Endothelial cell of hepatic sinusoid (primary cell): ENCODE data around the gene SMPD4.
"Not testable (repeated sequence)": the region's sequence is repeated elsewhere in the genome, so short reads cannot be mapped to it uniquely, and the experiment has no call there.

Experiments
- in situ Hi-C: cut with HindIII; loops from 2 replicates; pipeline ENCODE4 v1.10.0; 2017; ENCODE audit warnings: low sequenced_read_pairs

The SMPD4 gene, protein sequence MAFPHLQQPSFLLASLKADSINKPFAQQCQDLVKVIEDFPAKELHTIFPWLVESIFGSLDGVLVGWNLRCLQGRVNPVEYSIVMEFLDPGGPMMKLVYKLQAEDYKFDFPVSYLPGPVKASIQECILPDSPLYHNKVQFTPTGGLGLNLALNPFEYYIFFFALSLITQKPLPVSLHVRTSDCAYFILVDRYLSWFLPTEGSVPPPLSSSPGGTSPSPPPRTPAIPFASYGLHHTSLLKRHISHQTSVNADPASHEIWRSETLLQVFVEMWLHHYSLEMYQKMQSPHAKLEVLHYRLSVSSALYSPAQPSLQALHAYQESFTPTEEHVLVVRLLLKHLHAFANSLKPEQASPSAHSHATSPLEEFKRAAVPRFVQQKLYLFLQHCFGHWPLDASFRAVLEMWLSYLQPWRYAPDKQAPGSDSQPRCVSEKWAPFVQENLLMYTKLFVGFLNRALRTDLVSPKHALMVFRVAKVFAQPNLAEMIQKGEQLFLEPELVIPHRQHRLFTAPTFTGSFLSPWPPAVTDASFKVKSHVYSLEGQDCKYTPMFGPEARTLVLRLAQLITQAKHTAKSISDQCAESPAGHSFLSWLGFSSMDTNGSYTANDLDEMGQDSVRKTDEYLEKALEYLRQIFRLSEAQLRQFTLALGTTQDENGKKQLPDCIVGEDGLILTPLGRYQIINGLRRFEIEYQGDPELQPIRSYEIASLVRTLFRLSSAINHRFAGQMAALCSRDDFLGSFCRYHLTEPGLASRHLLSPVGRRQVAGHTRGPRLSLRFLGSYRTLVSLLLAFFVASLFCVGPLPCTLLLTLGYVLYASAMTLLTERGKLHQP

DNA sequence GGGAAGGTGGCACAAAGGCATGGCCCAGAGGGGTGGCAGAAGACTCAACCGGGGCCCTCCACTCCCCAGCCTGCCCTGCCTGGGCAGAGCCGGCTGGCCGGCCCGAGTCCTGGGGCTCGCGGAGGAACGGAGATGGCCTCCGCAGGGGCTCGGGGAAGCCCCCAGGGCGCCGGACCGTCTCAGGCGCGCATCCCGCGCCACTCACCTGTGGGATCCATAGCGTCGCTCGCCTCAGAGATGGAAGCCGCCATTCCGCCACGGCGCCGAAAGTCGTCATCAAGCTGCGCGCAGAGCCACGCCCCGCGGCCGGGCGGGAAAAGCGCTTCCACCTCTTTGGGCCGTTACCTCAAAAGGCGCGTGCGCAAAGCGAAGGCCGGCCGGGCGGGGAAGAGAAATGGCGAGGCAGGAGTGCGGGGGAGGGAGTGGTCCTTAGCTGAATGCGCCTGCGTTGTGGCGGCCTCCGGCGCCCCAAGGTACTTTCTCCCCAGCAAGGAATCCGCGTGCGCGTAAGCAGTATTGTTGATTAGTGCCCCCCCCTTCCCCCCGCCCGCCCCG lies at the start of gene SMPD4:
Gene SMPD4, minus strand, starts transcription at position 278 of the 555 bp plus-strand sequence. CDS start 5,010 bp downstream, outside the sequence.
- in situ Hi-C loops: no loop called here

DNA sequence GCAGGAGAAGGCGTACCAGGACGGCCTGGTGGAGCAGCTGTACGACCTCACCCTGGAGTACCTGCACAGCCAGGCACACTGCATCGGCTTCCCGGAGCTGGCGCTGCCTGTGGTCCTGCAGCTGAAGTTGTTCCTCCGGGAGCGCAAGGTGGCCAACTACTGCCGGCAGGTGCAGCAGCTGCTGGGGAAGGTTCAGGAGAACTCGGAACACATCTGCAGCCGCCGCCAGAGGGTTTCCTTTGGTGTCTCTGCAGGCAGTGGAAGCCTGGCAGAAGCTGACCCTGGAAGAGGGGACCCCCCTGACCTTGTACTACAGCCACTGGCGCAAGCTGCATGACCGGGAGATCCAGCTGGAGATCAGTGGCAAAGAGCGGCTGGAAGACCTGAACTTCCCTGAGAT lies 49.5 kb upstream of the SMPD4 start:
- in situ Hi-C loops: not testable (repeated sequence)

DNA sequence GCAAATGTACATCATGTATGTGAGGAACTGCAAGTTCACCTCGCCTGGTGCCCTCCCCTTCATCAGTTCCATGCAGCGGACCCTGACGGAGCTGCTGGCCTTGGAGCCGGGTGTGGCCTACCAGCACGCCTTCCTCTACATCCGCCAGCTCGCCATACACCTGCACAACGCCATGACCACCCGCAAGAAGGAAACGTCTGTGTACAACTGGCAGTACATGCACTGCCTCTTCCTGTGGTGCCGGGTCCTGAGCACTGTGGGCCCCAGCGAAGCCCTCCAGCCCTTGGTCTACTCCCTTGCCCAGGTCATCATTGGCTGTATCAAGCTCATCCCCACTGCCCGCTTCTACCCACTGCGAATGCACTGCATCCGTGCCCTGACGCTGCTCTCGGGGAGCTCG lies 49.0 kb upstream of the SMPD4 start:
- in situ Hi-C loops: not testable (repeated sequence)

DNA sequence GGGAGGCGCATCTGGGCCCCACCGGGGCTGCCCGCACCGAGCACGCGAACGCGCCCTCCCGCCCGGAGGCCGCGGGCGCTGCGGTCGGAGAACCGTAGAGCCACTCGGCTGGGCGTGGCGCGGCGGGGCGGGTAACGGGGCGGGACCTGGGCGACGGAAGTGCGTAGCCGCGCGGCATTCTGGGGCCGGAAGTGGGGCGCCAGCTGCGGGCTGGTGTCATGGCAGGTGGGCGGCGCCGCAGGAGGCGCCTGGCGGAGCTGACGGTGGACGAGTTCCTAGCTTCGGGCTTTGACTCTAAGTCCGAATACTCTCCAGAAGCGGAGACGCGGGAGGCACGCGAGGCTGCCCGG lies 47.7 kb upstream of the SMPD4 start:
- in situ Hi-C loops: not testable (repeated sequence)

DNA sequence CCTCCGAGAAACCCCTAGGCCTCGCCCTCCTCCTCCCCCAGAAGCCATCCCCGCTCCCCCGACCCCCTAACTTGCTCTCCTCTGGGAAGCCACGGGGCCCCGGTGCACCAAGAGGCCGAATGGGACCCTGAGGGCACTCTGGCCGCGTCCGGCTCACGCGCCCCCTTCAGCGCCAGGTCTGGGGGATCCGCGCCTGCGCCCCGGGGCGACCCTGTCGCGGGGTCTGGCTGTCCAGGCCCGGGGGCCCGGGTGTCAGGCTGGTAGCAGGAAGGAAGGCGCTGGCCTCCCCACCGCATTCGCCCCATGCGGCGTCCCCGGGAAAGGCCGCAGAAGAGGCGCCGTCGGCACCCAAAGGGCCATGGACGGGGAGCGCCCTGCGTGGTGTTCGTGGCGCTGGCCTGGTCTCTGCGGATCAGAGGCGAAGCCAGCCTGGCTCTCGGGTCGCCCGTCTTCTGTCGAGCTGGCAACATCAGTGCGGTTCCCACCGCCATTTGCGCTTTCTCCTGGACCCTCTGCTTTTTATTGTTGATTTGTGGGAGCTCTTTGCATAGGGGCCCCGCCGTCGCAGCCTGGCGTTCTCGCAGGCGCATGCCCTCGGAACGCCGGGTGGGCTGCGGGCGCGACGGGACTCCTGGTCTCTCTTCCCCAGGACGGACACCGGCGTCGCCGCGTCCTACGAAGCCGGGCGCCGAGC lies 47.2 kb upstream of the SMPD4 start:
- in situ Hi-C loops: not testable (repeated sequence)

DNA sequence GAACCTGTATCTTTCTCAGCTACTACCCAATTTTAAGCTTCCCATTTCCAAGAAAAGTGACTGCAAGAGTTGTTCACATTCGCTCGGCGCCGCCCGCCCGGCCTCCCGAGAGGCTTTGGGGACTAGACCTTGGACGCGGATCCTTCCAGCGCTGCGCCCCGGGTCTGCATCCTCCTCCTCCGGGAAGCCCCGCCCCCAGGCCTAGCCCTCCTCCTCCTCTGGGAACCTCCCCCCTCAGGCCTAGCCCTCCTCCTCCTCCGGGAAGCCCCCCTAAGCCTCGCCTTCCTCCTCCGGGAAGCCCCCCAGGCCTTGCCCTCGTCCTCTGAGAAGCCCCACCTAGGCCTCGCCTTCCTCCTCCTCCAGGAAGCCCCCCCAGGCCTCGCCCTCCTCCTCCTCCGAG lies 46.6 kb upstream of the SMPD4 start:
- in situ Hi-C loops: not testable (repeated sequence)

DNA sequence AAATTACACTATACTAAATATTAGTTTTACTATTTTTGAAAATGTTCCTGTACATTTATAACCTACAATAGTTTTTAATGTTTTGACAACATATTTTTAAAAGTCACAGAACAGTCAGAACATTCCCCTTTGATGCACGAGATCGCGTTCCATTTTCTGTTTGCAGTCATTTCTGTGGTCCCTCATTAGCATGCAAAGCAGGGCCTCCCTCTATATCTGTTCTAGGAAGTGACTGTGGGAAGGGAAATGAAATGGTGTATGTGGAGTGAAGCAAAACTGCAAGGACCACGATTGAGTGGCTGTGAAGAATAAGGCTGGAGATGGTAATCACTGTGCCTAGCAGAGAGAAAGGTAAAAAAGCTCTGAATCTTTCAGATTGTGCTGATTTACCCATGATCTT lies 41.1 kb upstream of the SMPD4 start:
- in situ Hi-C loops: not testable (repeated sequence)

DNA sequence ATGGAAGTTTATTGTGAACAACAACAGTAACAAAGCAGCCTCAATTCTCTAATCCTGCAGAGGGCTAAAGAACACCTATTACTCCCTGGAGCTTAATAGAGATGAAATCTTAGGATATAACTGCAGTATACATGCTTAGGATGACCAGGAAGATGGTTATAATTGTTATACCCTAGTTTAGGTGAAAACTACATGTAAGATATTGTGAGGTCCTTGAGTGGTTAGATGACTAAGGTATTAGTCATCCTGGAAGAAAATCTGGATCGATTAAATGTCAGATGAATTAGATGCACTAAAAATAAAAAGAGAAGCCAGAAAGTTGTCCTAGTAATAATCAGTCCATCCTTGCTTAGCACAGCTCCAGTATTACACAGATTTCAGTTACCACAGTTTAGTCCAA lies 39.1 kb upstream of the SMPD4 start:
- in situ Hi-C loops: not testable (repeated sequence)

DNA sequence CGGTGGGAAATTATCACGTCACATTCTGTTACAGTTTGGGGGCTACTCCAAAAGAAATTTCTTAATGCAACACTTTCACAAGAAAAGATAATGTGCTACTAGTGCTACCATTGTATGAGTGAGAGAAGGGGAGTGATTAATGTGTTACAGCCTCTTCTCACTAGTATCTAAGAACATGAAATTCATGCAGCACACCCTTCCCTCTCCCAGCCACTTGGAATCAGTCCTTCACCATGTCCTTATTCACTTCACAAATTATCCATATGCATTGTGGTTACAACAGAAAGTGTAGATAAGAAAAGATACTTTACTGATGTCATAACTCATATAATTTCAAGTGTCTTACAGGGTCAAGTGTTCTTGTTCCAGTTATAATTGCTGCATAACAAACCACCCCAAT lies 37.7 kb upstream of the SMPD4 start:
- in situ Hi-C loops: not testable (repeated sequence)

DNA sequence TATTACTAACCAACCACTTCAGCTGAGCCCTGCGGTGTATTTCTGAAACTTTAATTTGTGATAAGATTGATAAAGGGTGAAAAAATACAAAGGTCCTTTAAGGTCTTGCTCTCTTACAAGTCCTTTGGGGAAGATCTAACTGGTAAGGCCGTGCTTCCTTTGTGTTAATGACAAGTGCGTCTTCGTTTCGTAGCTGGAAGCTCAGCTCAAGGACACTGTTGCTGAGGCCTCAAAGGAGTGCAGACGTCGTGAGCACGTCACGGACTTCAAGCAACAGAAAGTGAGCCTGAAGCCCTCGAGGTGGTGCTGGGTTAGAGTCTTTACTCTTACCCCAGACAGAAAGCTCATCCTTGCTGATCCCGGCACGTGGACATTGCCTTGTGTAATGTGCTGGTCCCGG lies 25.6 kb upstream of the SMPD4 start:
- in situ Hi-C loops: not testable (repeated sequence)

DNA sequence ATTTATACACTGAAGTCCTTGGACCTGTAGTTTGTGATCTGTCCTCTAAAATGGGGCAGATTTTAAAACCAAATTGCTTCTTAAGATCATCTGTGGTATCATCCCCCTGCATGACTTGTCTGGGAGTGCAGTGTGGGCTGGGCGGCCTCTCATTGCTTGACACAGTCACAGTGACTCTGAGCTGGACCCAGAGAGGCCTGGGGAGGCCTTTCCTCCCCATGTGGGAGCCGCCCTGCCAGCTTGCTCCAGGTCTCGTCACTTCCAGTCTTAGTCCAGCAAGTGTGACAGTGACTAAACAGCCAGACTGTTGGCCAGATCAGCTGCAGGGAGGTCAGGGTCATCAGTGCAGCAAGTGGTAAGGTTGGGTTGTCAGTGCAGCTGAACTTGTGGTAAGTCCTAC lies 21.7 kb upstream of the SMPD4 start:
- in situ Hi-C loops: not testable (repeated sequence)

DNA sequence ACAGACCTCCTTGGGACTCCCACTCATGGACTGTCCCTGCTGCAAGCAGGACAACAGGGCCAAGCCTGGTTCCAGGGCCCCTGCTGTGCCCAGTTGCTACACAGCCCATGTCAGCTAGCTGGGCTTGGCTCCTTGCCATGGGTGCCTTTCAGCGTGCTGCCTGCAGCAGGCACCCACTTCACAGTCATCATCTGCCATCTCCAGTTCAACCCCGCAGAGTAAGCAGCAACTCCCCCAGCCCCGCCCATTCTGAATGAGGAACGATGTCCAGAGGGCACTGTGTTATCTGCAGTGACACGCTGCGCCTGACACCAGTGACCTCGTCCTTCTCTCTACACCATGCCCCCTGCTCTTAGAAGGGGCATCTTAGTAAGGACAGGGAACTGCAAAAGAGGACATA lies 21.1 kb upstream of the SMPD4 start:
- in situ Hi-C loops: not testable (repeated sequence)

DNA sequence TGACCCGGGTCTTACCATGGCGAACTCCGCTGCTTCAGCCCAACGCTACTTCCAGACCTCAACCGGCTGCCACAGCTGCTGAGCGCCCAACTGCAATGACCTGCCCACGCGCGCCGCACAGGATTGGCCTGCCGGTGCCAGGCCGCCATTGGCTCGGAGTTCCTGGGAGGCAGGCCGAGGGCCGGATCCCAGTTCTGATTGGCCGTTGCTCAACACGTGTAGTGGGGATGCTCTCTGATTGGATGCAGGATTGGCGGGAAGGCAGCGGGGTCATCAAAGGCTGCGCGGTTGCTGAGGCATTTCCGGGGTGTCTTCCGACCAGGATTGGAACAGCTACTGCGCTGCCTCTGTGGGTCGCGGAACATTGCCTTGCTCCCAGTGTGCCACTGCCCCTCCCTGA lies 16.9 kb upstream of the SMPD4 start, which contains the start of gene TUBA3E:
Gene TUBA3E, minus strand, starts transcription at position 97 of the 400 bp plus-strand sequence. Its CDS starts 79 bp downstream, at position 18.
- in situ Hi-C loops: no loop called here

DNA sequence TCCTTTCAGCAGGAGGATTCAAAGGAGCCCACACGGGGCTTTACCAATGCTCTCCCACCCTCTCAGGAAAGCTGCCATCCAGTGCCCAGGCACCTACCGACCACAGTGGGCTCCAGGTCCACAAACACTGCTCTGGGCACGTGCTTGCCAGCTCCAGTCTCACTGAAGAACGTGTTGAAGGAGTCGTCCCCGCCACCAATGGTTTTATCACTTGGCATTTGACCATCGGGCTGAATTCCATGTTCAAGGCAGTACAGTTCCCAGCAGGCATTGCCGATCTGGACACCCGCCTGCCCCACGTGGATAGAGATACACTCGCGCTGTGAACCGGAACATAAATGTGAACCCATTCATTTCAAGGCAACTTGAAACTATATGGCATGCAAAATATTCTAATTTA lies 14.7 kb upstream of the SMPD4 start:
- in situ Hi-C loops: not testable (repeated sequence)

DNA sequence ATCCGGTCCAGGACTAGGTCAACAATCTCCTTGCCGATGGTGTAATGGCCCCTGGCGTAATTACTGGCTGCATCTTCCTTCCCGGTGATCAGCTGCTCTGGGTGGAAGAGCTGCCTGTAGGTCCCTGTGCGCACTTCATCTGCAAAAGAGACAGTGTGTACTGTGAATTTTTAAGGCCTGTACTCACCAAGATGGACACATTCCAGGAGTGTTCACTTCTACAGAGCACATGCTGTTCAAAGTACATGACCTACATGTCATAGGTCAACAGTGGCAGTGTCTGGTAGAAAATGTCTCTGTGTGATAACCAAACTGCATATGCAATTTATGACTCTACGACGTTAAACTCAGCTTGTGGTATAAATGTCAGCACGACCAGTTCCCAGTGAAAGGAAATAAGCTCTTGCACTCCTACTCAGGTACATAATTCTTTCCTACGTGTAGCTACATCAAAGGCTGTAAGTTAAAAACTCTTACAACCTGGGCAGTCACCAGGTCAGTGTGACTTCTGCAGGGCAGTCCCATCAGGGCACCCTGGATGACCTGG lies 13.8 kb upstream of the SMPD4 start:
- in situ Hi-C loops: not testable (repeated sequence)

DNA sequence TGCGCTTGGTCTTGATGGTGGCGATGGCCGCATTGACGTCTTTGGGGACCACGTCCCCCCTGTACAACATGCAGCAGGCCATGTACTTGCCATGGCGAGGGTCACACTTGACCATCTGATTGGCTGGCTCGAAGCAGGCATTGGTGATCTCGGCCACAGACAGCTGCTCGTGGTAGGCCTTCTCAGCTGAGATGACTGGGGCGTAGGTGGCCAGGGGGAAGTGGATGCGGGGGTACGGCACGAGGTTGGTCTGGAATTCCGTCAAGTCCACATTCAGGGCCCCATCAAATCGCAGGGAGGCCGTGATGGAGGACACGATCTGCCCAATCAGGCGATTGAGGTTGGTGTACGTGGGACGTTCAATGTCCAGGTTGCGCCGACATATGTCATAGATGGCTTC lies 12.4 kb upstream of the SMPD4 start:
- in situ Hi-C loops: not testable (repeated sequence)

DNA sequence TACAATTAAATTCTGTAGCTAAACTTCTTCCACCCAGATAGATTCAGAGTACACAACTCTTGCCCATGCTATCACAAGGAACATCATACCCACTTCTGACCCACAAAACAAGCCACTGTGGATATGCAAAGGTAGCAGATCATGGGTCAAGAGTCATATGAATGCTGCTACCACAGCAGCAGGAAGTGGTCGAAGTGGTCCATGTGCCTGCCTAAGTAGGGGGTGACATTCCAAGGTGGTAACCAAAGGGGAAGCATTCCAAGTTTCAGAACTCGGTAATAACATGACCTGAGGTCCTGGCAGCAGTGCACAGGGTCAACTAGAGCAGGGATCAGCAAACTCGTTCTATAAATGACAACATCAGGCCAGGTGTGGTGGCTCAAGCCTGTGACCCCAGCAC lies 11.0 kb upstream of the SMPD4 start:
- in situ Hi-C loops: not testable (repeated sequence)

DNA sequence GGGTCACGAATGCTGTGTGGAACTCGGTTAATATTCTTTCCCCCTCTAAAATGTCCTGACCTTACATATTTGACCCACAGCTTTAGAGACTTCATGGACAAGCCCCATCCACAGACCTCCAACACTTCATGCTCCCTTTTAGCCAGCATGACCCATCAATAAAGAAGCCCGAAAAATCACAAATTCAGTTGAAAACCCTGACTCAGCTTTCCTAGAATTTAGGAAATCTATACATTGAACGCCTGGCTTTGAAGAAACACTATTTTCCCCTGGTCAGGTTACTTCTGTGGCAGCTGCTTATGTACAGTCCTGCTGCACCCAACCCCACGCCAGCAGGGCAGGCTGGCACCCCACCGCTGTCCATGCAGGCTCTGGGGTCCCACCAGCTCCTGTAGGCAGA lies 9.9 kb upstream of the SMPD4 start:
- in situ Hi-C loops: not testable (repeated sequence)

DNA sequence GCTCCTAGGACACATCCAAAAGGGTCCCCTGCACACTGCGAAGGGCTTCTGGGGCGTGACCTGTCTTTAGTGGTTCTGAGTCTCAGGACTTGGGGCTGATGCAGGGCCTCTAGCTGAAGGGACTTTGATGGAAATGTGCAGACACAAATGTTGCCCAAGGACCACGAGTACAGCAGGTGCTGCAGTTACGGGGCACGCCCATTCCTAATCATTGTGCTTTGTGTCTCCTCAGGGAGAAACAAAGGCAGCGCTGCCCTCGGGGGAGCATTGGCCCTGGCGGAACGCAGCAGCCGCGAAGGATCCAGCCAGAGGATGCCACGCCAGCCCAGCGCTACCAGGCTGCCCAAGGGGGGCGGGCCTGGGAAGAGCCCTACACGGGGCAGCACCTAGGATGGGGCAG lies 8.8 kb upstream of the SMPD4 start:
- in situ Hi-C loops: no loop called here

DNA sequence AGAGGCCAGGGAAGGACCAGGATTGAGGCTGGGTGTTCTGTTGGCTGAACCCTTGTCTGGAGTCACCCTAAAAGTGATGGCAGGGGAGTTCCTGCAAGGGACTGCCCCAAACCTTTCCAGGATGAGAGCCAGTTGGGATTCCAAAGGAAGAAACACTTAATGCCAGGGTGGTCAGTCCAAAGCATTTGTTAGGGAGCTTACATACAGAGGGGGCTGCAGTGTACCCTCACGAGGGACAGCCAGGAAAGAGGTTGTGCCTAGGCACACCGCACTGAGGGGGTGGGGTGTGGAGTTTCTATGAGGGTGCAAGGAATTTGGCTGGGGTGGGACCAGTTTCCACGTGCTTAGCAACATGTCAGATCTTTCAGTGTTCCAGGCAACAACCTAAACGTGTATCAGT lies 7.6 kb upstream of the SMPD4 start:
- in situ Hi-C loops: not testable (repeated sequence)
